Measurements from ENCODE around the gene GLG1.
A peak's percentile ranks its signal among the peaks of the same experiment; 100 is the strongest.

GLG1 gene

DNA sequence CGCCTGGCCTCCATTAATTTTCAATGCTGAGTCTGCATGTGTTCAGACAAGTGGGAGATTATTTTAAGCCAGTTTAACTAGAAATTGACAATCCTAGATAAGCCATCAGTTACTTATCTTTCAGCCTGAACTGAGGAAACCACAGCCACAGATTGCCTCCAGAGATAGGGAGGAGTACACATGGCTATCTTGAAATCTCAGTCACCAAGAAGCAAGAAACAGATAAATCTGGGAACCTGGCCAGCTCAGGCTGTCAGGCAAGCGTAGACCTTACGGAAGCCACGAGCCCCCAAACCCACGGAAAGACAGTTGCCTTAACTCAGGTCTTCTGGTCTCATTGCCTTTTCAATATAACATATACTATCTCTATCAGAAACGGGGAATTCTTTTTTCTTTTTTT is 2.0 kb upstream of the GLG1 start:
- DNase-seq (ENCODE audit: low read depth in 2 of 2, low spot score in 1 of 2), result peak in 1 of 2 donors; percentile 35

DNA sequence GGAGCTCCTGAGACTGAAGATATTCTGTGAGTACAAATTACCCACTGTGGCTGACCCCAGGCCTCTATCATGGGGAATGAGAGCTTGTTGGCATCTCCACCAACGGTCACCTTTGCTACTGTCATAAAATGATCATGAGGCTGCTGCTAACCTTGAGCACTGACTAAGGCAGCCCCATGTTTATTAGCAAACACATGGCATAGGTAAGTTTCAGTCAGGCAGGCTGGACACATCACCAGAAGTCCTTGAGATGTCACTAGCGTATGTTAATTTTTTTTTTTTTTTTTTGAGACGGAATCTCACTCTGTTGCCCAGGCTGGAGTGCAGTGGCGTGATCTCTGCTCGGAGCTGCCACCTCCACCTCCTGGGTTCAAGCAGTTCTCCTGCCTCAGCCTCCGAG is 1.5 kb upstream of the GLG1 start:
- DNase-seq (ENCODE audit: low read depth in 2 of 2, low spot score in 1 of 2), result no peak

DNA sequence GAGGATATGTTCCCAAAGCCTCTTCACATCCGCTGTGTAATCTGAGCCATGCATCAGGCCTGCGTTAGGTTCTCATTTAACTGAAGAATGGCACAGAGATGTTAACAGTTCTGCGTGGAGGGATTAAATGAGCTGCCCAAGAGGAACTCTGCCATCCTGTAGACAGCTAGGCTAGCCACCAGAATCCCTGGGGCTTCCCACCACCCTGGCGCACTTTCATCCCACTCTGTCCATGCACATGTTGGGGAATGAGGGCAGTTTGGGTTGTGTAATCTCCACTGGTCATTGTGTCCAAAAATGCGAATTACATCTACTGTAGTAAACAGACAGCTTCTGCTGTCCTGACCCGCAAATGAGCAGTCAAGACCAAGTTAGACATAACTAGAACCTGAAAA is 1.0 kb upstream of the GLG1 start:
- DNase-seq (ENCODE audit: low read depth in 2 of 2, low spot score in 1 of 2), result no peak

DNA sequence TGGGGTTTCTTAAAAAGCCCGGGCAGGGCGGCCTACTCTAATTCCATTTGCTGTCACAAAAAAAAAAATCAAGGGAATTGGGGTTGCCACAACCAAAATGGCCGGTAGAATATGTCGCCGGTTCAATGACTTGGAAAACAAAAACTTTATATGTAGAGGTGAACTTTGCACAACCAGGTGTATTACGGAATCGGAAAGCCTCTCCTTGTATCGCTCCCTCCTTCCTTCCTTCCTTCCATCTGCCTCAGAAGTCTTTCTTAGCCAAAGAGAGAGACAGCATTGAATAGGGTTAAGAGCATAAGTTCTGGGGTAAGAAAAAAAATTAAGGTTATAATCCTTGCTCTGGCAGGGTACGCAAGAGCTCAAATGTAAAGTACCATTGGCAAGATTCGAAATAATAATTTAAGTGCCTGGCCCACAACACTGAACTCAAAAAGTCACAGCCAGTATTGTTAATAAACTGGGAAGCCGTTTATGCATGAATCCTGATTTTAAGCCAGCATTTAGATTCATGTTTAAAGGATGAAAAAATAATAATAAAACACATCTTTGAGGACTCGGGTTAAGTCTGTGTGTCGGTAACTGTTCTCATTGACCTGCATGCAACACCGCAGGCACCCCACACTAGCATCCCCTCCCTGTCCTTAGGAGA is 522 bp upstream of the GLG1 start:
- DNase-seq (ENCODE audit: low read depth in 2 of 2, low spot score in 1 of 2), result no peak

DNA sequence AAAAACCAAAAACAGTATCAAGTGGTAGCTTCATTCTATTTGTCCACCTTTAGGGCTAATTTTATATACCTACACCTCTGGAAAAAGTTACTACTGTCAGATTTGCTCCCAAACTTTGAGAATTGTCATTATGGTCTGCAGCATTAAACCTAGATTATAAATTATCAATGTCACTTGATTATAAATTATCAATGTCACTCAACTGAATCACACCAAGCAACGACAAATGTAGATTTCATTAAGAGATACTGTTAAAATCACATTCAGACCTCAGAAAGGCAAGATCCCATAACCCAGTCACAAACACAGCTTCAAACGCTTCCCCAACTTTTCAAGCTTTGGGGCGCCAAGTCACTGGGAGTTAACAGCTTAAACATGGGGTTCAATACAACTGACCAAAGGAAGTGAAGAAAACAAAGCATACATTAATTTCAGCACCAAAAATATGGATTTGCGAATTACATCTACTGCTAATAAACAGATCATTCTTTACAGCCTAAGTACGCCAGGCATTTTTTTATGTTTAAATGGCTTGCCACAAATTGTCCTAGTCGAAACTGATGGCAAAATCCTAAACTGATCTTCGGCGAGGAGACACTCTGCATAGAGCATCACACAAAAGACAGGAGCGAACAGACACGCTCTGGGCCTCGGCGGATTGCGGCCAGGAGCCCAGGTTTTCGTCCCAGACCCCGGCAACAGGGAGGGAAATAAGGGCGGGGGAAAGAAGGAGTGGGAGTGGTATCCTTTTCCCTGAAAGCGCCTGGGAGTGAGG is 981 bp downstream of the GLG1 start:
- DNase-seq (ENCODE audit: low read depth in 2 of 2, low spot score in 1 of 2), result no peak

DNA sequence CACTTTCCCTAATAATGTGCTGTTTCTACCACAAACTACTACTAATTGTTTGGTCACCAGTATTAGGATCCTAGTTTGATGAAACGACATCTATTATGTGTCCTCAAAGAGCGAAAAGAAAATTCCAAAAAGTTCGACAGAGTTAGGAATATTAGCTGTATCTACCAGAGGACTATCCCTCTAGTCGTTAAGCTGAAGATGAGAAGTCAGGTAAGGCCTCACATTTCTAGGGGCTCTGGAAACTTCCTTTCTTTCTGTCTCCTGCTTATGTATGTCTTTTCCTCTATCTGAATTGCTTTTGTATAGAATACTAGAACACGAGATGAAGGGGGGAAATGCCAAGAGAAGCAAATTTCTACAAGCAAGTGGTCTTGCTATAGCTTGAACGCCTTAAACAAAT is 1.6 kb downstream of the GLG1 start:
- no peak for DNase-seq (ENCODE audit: low read depth in 2 of 2, low spot score in 1 of 2)

DNA sequence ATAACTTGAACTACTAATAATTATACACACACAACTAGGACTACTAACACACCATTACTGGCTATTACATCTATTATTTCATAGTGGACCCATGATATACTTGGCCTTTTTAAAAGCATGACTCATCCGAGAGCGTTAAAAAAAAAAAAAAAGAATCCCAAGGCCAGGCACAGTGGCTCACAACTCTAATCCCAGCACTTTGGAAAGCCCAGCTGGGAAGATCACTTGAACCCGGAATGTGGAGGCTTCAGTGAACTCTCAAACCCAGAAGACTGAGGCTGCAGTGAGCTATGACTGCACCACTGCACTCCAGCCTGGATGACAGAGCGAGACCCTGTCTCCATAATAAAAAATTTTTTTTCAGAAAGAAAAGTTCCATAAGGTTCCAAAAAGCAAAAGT is 3.1 kb downstream of the GLG1 start:
- no peak for DNase-seq (ENCODE audit: low read depth in 2 of 2, low spot score in 1 of 2)

DNA sequence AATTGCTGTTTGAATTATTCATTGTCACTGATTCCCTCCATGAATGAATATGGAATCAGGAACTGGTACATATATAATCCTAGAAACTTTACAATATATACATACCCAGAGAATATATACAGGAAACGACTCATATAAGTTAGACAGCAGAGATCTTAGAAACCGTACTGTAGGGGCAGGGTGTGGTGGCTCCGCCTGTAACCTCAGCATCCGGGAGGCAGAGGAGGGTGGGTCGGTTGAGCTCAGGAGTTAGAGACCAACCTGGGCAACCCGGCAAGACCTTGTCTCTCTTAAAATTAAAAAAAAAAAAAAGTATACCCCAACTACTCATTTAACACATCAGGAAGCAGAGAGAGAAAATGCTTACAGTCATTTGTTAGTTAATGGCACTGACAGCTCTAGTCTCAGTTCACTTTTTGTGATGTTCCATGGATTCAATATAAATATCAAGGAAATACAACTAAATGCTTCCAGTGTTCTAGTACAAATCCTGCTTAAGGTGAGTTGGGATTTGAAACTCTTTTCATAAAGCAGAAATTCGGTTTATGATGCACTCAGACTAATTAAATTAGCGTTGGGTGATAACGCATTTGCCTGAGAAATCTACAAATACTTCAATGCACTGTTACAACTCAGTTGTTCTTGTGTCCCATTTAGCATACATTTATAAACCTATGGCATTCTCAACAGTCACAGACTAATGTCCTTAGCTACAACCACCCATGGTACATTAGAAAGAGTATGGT is 5.6 kb downstream of the GLG1 start:
- DNase-seq (ENCODE audit: low read depth in 2 of 2, low spot score in 1 of 2), result peak in 1 of 2 donors; percentile 41

DNA sequence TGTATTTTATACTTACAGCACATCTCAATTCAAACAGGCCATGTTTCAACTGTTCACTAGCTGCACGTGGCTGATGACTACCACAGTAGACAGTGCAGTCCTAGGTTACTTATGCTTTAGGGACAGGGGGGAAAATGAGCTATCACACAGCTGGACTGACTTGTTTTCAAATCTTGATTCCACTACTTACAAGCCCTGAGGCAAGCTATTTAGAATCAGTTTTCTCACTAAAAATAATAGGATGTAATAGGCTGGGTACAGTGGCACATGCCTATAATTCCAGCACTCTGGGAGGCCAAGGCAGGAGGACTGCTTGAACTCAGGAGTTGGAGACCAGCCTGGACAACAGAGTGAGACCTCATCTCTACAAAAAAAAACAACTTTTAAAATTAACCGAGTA is 10.3 kb downstream of the GLG1 start:
- no peak for DNase-seq (ENCODE audit: low read depth in 2 of 2, low spot score in 1 of 2)

DNA sequence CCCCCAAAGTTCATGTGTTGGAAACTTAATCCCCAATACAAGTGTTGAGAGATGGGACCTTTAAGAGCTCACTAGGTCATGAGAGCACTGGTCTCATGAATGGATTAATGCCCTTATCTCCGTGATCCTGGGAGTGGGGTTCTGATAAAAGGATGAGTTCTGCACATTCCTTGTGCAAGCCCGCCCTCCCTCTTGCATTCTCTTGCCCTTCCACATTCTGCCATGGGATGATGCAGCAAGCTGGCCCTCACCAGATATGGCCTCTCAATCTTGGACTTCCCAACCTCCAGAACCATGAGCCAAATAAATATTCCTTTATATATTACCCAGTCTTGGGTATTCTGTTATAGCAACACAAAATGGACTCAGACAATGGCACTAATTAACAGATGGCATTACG is 14.1 kb downstream of the GLG1 start:
- no peak for DNase-seq (ENCODE audit: low read depth in 2 of 2, low spot score in 1 of 2)

DNA sequence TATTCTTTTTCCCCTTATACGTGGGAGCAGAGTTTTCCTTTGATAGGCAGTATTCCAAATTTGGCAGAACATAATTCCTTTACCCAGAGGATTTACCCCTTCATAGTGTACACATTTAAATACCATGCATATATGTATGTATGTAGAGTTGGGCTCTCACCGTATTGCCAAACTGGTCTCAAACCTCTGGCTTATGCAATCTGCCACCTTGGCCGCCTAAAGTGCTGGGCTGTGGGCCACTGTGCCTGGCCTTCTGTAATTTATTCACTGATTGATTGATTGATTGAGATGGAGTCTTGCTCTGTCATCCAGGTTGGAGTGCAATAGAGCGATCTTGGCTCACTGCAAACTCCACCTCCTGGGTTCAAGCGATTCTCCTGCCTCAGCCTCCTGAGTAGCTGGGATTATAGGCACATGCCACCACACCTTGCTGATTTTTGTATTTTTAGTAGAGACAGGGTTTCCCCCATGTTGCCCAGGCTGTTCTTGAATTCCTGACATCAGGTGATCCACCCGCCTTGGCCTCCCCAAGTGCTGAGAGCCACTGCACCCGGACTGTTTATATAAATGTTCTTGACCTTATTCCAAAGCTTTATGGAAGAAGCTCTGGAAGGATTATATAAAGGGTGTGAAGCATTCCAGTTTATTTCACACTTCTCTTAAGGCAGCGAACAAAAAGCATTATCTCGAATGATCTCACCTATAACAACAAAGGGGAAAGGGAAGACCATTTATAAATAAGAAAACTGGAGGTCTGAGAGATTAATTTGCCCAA is 14.9 kb downstream of the GLG1 start:
- no peak for DNase-seq (ENCODE audit: low read depth in 2 of 2, low spot score in 1 of 2)

DNA sequence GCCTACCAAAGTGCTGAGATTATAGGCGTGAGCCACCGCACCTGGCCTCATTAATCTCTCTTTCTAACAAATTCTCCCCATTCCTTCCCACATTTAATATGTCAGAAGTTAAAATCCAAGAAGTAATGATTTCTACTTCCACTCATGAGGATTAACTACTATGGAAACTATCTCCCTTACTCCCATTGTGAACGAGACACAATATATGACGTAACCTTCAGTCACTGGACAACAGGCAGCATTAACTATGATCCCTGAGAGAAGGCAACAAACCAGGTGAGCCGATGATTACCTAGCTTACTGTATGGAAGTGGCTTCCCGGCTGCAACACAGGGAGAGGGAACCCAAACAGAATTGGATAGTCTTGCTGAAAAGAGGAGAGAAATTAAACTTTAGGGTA is 20.0 kb downstream of the GLG1 start:
- no peak for DNase-seq (ENCODE audit: low read depth in 2 of 2, low spot score in 1 of 2)

DNA sequence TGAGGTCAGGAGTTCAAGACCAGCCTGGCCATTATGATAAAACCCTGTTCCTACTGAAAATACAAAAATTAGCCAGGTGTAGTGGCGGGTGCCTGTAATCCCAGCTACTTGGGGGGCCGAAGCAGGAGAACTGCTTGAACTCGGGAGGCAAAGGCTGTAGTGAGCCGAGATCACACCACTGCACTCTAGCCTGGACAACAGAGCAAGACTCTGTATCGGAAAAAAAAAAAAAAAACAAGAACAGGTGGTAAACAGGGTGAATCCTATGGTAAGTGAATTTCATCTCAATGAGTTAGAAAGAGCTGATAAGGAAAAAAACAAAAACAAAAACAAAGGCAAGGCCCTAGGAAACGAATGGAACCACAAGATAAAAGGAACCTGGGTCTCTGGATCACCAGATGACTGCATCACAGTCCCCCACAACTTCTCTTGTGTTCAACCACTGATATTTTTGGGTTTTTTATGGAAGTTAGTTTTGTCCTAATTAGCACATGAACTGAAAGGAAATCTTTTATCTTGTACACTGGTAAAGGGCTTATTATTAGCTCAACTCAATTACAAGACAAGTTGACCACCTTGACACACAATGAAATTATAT is 21.0 kb downstream of the GLG1 start:
- no peak for DNase-seq (ENCODE audit: low read depth in 2 of 2, low spot score in 1 of 2)

DNA sequence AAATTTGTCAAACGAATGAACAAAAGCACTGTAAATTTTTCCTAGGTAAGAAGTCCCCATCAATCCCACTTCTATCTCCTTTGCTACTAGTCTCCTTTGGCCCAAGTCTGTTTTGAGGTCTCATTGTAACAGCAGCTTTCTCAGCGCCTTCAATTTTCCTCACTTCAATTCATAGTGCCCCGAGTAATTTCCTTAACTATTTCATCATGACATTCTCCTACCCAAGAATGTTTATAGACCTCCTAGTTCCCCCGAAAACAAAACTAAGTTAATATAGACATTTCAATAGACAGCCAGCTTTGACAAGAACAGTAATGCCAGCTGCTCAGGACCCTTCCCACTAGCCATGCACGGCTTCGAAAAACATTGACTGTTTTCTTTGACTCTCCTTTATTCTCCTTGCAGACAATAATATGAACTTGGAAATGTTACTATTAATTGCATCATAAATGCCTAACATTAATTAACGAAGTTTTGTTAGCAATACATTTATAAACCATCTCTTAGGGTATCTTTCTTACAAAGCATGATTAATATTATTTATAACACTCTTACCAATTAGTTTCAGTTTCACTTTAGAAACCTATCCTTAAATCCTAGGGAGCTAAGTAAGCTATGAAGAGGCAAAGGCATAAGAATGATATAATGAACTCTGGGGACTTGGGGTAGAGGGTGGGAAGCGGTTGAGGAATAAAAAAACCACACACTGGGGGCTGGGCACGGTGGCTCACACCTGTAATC is 22.8 kb downstream of the GLG1 start:
- no peak for DNase-seq (ENCODE audit: low read depth in 2 of 2, low spot score in 1 of 2)

DNA sequence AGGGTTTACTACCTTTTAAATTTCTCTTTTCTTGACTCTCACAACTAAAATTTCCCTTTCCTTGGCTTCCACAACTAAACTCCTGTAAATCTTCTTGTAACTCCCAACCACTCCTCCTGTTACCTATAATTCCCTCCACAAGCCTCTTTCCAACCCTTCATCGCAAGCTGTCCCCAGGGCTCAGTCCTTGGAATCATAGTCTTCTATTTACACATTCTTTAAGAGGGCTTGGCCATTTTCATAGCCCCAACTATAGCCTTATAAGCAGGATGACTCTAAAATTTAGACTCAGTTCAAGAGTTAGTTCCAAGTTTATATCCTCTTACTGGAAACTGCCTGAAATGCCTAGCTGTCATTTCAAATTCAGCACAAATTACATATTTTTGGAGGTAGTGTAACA is 23.9 kb downstream of the GLG1 start:
- DNase-seq (ENCODE audit: low read depth in 2 of 2, low spot score in 1 of 2), result no peak

DNA sequence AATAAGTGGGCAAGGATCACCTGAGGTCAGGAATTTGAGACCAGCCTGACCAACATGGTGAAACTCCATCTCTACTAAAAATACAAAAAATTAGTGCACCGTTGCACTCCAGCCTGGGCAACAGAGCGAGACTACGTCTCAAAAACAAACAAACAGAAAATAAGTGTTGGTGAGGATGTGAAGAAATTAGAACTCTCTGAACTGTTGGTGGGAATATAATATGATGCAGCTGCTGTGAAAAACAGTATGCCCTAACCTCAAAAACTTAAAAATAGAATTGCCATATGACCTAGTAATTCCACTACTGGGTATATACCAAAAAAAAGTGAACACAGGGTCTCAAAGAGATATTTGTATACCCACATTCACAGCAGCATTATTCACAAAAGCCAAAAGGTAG is 26.1 kb downstream of the GLG1 start:
- no peak for DNase-seq (ENCODE audit: low read depth in 2 of 2, low spot score in 1 of 2)

DNA sequence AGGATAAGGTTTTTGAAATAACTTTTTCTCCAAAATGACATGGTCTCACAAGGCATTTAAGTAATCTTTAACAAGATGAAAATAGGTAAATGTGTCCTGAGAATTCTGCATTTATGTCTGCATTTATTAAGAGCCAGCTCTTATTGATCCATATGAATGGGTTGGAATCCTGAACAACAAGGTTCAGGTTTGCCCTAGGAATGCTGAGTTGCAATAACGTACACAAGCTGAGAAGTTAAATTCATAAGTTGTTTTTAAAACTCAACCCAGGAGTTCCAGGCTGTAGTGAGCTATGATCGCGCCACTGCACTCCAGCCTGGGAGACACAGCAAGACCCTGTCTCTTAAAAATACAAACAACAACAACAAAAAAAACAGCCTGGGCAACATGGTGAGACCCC is 28.1 kb downstream of the GLG1 start:
- DNase-seq (ENCODE audit: low read depth in 2 of 2, low spot score in 1 of 2), result no peak

DNA sequence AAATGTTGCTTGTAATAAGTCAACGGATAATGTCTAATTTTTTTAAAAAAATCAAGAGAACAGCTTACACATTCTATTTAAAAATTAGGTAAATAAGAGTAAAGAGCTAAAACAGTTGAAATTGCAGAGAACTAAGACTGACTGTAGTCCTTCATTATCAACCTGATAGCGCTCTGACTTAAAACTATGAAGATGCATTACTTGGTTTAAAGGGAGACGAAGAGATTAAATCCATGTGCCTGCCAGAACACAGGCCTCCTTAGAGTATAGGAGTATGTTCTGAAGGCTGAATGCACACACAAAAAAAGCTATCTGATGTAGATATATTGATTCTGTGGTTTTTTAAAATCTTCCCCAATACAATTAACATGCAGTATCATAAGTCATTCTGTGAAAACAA is 28.5 kb downstream of the GLG1 start:
- no peak for DNase-seq (ENCODE audit: low read depth in 2 of 2, low spot score in 1 of 2)

DNA sequence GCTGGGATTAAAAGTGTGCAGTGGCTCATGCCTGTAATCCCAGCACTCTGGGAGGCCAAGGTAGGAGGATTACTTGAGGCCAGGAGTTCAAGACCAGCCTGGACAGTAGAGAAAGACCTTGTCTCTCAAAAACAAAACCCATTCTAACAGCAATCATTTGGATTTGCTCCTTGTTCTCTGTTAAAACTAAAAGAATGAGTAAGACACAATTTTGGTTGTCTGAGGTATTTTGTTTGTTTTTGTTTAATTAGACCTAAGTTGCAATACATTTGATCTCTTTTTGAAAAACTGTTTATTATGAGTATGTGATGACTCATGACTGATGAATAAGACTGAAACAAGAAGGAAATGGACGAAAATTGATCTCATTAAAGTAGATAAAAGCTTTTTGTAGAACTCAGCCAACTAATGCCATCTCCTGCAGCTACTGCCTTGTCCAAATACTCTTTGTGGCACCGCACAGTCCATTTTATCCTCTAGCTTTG is 29.0 kb downstream of the GLG1 start:
- no peak for DNase-seq (ENCODE audit: low read depth in 2 of 2, low spot score in 1 of 2)
